Endothelial cell of umbilical vein (primary cell): ENCODE measurements around the gene DDX10.

Experiments used
- EZH2 ChIP-seq: IDR thresholded peaks from 2 replicates; pipeline ENCODE4 v1.6.1; 2012; ENCODE audit warnings: borderline replicate concordance, low read depth, mild to moderate bottlenecking, moderate library complexity, low read length, inconsistent platforms; ENCODE audit not compliant: severe bottlenecking
- GATA2 ChIP-seq: IDR thresholded peaks from 2 replicates; pipeline ENCODE4 v1.7.0; 2011; ENCODE audit warnings: low read depth, mild to moderate bottlenecking, moderate library complexity, mixed read lengths, low read length; ENCODE audit not compliant: insufficient read length, insufficient read depth
- JUN ChIP-seq: IDR thresholded peaks from 2 replicates; pipeline ENCODE4 v1.6.1; 2011; ENCODE audit warnings: borderline replicate concordance, low read depth; ENCODE audit not compliant: insufficient read length, insufficient read depth
- MYC ChIP-seq: IDR thresholded peaks from one replicate; pipeline ENCODE4 v1.6.1; 2011; ENCODE audit warnings: mild to moderate bottlenecking, low read depth, low read length
- POLR2A ChIP-seq: IDR thresholded peaks from 2 replicates; pipeline ENCODE4 v1.6.1; 2012; ENCODE audit warnings: low read depth, mild to moderate bottlenecking, control low read depth, low read length
- POLR2AphosphoS5 ChIP-seq: IDR thresholded peaks from 2 replicates; pipeline ENCODE4 v1.6.1; 2012; ENCODE audit warnings: low read depth, mild to moderate bottlenecking, control low read depth, low read length, moderate library complexity; ENCODE audit not compliant: insufficient read depth
- TF ChIP-seq, protein P1 (sequence below), 2 donors: IDR thresholded peaks; 1 replicate in 1 of 2; 2 replicates in 1 of 2; pipeline ENCODE4 v1.5.1; 2011; ENCODE audit warnings: low read length in 2 of 2, mild to moderate bottlenecking in 2 of 2, moderate library complexity in 2 of 2, control low read depth in 1 of 2, inconsistent platforms in 1 of 2, low read depth in 1 of 2; ENCODE audit not compliant: insufficient read depth in 1 of 2; ENCODE audit errors: extremely low read depth in 1 of 2
- TF ChIP-seq, protein P2 (sequence below): IDR thresholded peaks from 2 replicates; pipeline ENCODE4 v1.6.1; 2011; ENCODE audit not compliant: insufficient read depth, insufficient read length

GRCh38 chr11:108916290-108916689 lies 251.4 kb downstream of the DDX10 start:
- TF ChIP-seq, protein P1, sequence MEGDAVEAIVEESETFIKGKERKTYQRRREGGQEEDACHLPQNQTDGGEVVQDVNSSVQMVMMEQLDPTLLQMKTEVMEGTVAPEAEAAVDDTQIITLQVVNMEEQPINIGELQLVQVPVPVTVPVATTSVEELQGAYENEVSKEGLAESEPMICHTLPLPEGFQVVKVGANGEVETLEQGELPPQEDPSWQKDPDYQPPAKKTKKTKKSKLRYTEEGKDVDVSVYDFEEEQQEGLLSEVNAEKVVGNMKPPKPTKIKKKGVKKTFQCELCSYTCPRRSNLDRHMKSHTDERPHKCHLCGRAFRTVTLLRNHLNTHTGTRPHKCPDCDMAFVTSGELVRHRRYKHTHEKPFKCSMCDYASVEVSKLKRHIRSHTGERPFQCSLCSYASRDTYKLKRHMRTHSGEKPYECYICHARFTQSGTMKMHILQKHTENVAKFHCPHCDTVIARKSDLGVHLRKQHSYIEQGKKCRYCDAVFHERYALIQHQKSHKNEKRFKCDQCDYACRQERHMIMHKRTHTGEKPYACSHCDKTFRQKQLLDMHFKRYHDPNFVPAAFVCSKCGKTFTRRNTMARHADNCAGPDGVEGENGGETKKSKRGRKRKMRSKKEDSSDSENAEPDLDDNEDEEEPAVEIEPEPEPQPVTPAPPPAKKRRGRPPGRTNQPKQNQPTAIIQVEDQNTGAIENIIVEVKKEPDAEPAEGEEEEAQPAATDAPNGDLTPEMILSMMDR (IDR thresholded peaks at IDR 0.05; ENCODE audit: extremely low read depth in 1 of 2, insufficient read depth in 1 of 2, low read depth in 1 of 2, low read length in 2 of 2) = no peak
- TF ChIP-seq EZH2 (no peak), POLR2A (no peak), MYC (no peak), JUN (no peak), POLR2AphosphoS5 (no peak), GATA2 (no peak)
- TF ChIP-seq, protein P2, sequence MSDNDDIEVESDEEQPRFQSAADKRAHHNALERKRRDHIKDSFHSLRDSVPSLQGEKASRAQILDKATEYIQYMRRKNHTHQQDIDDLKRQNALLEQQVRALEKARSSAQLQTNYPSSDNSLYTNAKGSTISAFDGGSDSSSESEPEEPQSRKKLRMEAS = no peak
